ENCODE measurements around the gene ATP5PB.

GRCh38 chr1:111471012-111471411 lies 21.7 kb downstream of the ATP5PB start:
- TF ChIP-seq CTCF (IDR thresholded peaks at IDR 0.05) = no peak
- no peak for TF ChIP-seq POLR2A (IDR thresholded peaks at IDR 0.05)
